Panc1 (cell line): ENCODE data around the gene LKAAEAR1.

ENCODE experiments used
- CTCF ChIP-seq: fragments of 450-650 bp; IDR thresholded peaks from 2 replicates; pipeline ENCODE4 v1.5.1; 2017; ENCODE audit warnings: mild to moderate bottlenecking
- REST ChIP-seq, 2 experiments: IDR thresholded peaks; 2 replicates each; pipeline ENCODE4 v1.6.1; 2011 to 2012; ENCODE audit warnings: low read depth in 2 of 2, control low read depth in 1 of 2, low read length in 1 of 2, mild to moderate bottlenecking in 1 of 2, moderate library complexity in 1 of 2; ENCODE audit not compliant: insufficient read depth in 1 of 2
- SIN3A ChIP-seq: IDR thresholded peaks from 2 replicates; pipeline ENCODE4 v1.6.1; 2012; ENCODE audit warnings: low read depth, mild to moderate bottlenecking, low read length, moderate library complexity, borderline replicate concordance; ENCODE audit not compliant: insufficient read depth

GRCh38 chr20:64104667-64105451 lies 20.7 kb upstream of the LKAAEAR1 start:
- TF ChIP-seq CTCF, result no peak
- no peak for TF ChIP-seq REST (IDR thresholded peaks at IDR 0.05; ENCODE audit: insufficient read depth in 1 of 2, low read depth in 2 of 2, low read length in 1 of 2)
- no peak for TF ChIP-seq SIN3A
